ENCODE data around the gene COPG1. TPM values are rescaled to one million over a fixed set of nuclear protein-coding genes. Genes with fewer than 3 reads are reported as not detected.

COPG1 gene
- total and polyA plus RNA-seq, 2 of the 4 experiments (the other 2 are of a cell fraction): 203 to 446 TPM

GRCh38 chr3:129281726-129282125, 32.3 kb downstream of the COPG1 start:
- no peak overlapping the region for H4K8ac ChIP-seq (ENCODE audit: low read depth in 2 of 2, low read length in 2 of 2)
- DNase-seq (no peak), ATAC-seq (ENCODE audit: low read depth) (no peak)
- no peak overlapping the region for H3K4me2 ChIP-seq (ENCODE audit: low read depth, low read length)
- no peak overlapping the region for H2AFZ ChIP-seq (replicated peaks; ENCODE audit: low read length, poor library complexity)
- peaks cover 10% of the 10 kb centered on the region; the same call in 1 of the 2 replicates for H4K20me1 ChIP-seq (ENCODE audit: insufficient read depth, low read length)
- H3K56ac ChIP-seq (ENCODE audit: extremely low read depth, insufficient read depth, low read length): no peak overlapping the region
- H3K36me3 ChIP-seq (ENCODE audit: control insufficient read depth, insufficient read depth, low read length): peaks cover 10% of the 10 kb centered on the region
- ChIA-PET CTCF (no interaction called here), POLR2A (ENCODE audit: unreplicated experiment) (no interaction called here)
- no peak overlapping the region for H4K91ac ChIP-seq (ENCODE audit: insufficient read depth, low read depth, low read length)
- intact Hi-C loops (cut with micrococcal nuclease) (no loop called here), dilution Hi-C loops (cut with HindIII; ENCODE audit: low sequenced_read_pairs, unreplicated experiment) (no loop called here), in situ Hi-C loops (cut with MboI; ENCODE audit: low sequenced_read_pairs) (no loop called here)
- no peak overlapping the region for H4K5ac ChIP-seq (ENCODE audit: low read depth, low read length)
- H3K23ac ChIP-seq (ENCODE audit: low read depth, low read length): no peak overlapping the region
- H3K9ac ChIP-seq (ENCODE audit: low read depth, low read length): no peak overlapping the region
- no peak overlapping the region for H2AK9ac ChIP-seq (replicated peaks; ENCODE audit: low read depth, low read length, poor library complexity)
- H2BK20ac ChIP-seq (ENCODE audit: low read depth, low read length): no peak overlapping the region
- no peak overlapping the region for H2BK120ac ChIP-seq (ENCODE audit: low read depth, low read length)
- peaks cover 6% of the 10 kb centered on the region; the same call in 1 of the 2 replicates for H3K9me1 ChIP-seq (ENCODE audit: insufficient read depth, low read length)
- no peak overlapping the region for H3K14ac ChIP-seq (replicated peaks; ENCODE audit: low read depth, low read length)
- H3K27ac ChIP-seq (ENCODE audit: insufficient read depth, low read length): no peak overlapping the region
- no peak overlapping the region for H2AK5ac ChIP-seq (ENCODE audit: low read depth, low read length)
- no peaks in the 10 kb centered on the region for H3K9me3 ChIP-seq (ENCODE audit: control insufficient read depth, insufficient read depth, low read length)
- no TSS peak for BruUV-seq (replicated peaks)
- peaks cover 10 to 28% of the 10 kb centered on the region in 2 experiments for H3K79me1 ChIP-seq (ENCODE audit: low read depth in 1 of 2, low read length in 2 of 2)
- H3K4me1 ChIP-seq (ENCODE audit: control insufficient read depth, insufficient read depth, low read length): peaks cover 7% of the 10 kb centered on the region; the same call in 1 of the 2 replicates
- H3K18ac ChIP-seq (ENCODE audit: low read depth, low read length): no peak overlapping the region
- 93% methylated on average over 4 of the region's 5 CpGs; no CpG with 5 or more reads in 1 of the 2 experiments for WGBS, 2 experiments (ENCODE audit: extremely low coverage in 2 of 2, insufficient read length in 1 of 2)
- no peak overlapping the region for H3K4me3 ChIP-seq (ENCODE audit: insufficient read depth, low read depth, low read length)
- no peaks in the 10 kb centered on the region for H3K27me3 ChIP-seq (ENCODE audit: control insufficient read depth, insufficient read depth, low read length)
- no peak overlapping the region for H2BK5ac ChIP-seq (ENCODE audit: low read depth, low read length, poor library complexity, severe bottlenecking)
- TF ChIP-seq RAD21 (IDR thresholded peaks at IDR 0.05; ENCODE audit: low read length) (no peak), MXI1 (IDR thresholded peaks at IDR 0.05; ENCODE audit: borderline replicate concordance, low read depth, low read length) (no peak), ELK1 (IDR thresholded peaks at IDR 0.05; ENCODE audit: borderline replicate concordance, low read depth, low read length) (no peak), RCOR1 (IDR thresholded peaks at IDR 0.05; ENCODE audit: insufficient replicate concordance, low read length) (no peak), POLR2A (IDR thresholded peaks at IDR 0.05; ENCODE audit: low read depth, low read length) (no peak), CHD1 (IDR thresholded peaks at IDR 0.05; ENCODE audit: low read depth, low read length) (no peak), MAFK (IDR thresholded peaks at IDR 0.05; ENCODE audit: low read depth, low read length) (no peak), FOS (IDR thresholded peaks at IDR 0.05; ENCODE audit: low read depth, low read length) (no peak), USF2 (IDR thresholded peaks at IDR 0.05; ENCODE audit: low read depth, low read length) (no peak), BHLHE40 (IDR thresholded peaks at IDR 0.05; ENCODE audit: low read depth, low read length) (no peak), RFX5 (IDR thresholded peaks at IDR 0.05; ENCODE audit: low read depth, low read length) (no peak), SMC3 (IDR thresholded peaks at IDR 0.05; ENCODE audit: low read depth, low read length) (no peak), MAZ (IDR thresholded peaks at IDR 0.05; ENCODE audit: borderline replicate concordance, low read depth, low read length) (no peak), NFE2L2 (IDR thresholded peaks at IDR 0.05; ENCODE audit: low read depth, low read length) (no peak), CEBPB (IDR thresholded peaks at IDR 0.05; ENCODE audit: low read depth, low read length) (no peak)
- TF ChIP-seq, protein P1, sequence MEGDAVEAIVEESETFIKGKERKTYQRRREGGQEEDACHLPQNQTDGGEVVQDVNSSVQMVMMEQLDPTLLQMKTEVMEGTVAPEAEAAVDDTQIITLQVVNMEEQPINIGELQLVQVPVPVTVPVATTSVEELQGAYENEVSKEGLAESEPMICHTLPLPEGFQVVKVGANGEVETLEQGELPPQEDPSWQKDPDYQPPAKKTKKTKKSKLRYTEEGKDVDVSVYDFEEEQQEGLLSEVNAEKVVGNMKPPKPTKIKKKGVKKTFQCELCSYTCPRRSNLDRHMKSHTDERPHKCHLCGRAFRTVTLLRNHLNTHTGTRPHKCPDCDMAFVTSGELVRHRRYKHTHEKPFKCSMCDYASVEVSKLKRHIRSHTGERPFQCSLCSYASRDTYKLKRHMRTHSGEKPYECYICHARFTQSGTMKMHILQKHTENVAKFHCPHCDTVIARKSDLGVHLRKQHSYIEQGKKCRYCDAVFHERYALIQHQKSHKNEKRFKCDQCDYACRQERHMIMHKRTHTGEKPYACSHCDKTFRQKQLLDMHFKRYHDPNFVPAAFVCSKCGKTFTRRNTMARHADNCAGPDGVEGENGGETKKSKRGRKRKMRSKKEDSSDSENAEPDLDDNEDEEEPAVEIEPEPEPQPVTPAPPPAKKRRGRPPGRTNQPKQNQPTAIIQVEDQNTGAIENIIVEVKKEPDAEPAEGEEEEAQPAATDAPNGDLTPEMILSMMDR (conservative IDR thresholded peaks at IDR 0.05; ENCODE audit: low read depth, low read length): no peak
- no peak overlapping the region for H3K4ac ChIP-seq (ENCODE audit: low read depth, low read length)
- no peak overlapping the region for H2BK15ac ChIP-seq (ENCODE audit: low read depth, low read length)

Measured in IMR-90 (cell line).